ENCODE data around the gene ZFR. TPM values are rescaled to one million over a fixed set of nuclear protein-coding genes. Genes with fewer than 3 reads are reported as not detected.

The ZFR gene
- total and polyA plus RNA-seq, 9 donors = 54.0 to 85.9 (median 74.1) TPM

DNA sequence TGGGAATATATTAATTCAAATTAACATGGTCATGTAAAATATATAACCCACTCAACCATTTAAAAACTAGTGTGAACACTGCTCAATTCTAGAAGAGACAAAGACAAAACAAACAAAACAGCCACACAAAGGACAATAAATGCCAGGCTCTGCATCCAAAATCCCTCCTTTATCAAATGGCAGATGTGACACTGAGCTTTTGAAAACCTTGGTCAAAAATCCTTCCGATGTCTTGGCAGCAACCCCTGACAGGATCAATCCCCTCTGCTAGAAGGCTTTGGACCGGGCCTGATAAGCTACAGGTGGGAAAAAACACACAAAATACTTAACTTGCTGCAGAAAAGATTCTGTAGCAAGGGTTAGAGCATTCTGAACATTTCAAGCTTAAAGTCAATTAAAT, 61.5 kb downstream of the ZFR start:
- 79 to 83% (median 80%) methylated on average over 2 of the region's 2 CpGs for WGBS, 3 donors
- DNase-seq = no peak

DNA sequence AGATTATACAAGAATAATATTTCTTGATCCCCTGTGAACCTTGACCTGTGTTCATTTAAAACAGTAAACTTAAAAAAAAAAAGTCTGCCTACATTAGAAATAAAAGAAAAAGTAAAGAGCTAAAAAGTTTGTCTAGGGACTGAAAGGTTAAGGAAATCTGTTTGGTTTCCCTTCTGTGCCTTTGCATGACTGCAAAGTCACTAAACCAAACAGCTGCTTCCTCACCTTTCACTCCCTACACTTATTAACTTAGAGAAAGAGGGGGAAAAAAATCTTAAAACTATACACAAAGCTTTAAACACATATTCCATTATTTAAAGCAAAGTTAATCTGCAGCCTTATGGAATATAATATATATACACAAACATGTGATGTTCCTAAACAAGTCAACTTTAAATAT, 65.1 kb downstream of the ZFR start:
- TF ChIP-seq, protein P1, sequence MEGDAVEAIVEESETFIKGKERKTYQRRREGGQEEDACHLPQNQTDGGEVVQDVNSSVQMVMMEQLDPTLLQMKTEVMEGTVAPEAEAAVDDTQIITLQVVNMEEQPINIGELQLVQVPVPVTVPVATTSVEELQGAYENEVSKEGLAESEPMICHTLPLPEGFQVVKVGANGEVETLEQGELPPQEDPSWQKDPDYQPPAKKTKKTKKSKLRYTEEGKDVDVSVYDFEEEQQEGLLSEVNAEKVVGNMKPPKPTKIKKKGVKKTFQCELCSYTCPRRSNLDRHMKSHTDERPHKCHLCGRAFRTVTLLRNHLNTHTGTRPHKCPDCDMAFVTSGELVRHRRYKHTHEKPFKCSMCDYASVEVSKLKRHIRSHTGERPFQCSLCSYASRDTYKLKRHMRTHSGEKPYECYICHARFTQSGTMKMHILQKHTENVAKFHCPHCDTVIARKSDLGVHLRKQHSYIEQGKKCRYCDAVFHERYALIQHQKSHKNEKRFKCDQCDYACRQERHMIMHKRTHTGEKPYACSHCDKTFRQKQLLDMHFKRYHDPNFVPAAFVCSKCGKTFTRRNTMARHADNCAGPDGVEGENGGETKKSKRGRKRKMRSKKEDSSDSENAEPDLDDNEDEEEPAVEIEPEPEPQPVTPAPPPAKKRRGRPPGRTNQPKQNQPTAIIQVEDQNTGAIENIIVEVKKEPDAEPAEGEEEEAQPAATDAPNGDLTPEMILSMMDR (IDR thresholded peaks at IDR 0.05) = no peak
- TF ChIP-seq EP300 (IDR thresholded peaks at IDR 0.05) (no peak), POLR2A (IDR thresholded peaks at IDR 0.05) (no peak)
- Histone ChIP-seq H3K9me3 (no peaks in the 10 kb centered on the region), H3K27me3 (no peaks in the 10 kb centered on the region), H3K4me1 (ENCODE audit: insufficient read depth) (no peaks in the 10 kb centered on the region), H3K4me3 (no peak overlapping the region), H3K27ac (no peak overlapping the region), H3K36me3 (no peaks in the 10 kb centered on the region)
- DNase-seq = no peak
- intact Hi-C loops (cut with DNase I) = no loop called here

More for the DNA sequence above, 61.5 kb downstream of the ZFR start:
- H3K27me3 ChIP-seq = no peaks in the 10 kb centered on the region
- intact Hi-C loops (cut with DNase I) = no loop called here
- no peaks in the 10 kb centered on the region for H3K4me1 ChIP-seq (ENCODE audit: insufficient read depth)
- H3K36me3 ChIP-seq = no peaks in the 10 kb centered on the region
- H3K9me3 ChIP-seq = no peaks in the 10 kb centered on the region
- H3K4me3 ChIP-seq = no peak overlapping the region
- H3K27ac ChIP-seq = no peak overlapping the region
- TF ChIP-seq EP300 (IDR thresholded peaks at IDR 0.05) = no peak
- TF ChIP-seq, protein P1 (IDR thresholded peaks at IDR 0.05) = no peak
- no peak for TF ChIP-seq POLR2A (IDR thresholded peaks at IDR 0.05)

DNA sequence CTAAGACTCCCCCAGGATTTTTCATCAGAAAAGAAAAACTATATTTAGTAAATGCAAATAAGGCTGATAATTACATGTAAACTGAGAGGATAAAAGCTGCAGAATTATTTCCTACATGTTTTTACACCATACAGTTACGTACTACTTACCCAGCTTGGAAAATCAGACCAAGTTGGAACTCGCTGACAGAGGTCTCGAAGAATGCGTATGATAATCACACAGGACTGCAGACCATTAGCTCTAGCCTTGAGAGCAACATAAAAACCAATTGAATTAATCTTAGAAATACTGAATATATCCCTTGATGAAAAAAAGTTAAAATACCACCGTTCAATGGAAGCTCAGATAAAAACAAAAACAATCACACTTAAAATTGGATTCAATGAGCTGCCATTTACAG, 65.6 kb downstream of the ZFR start:
- Histone ChIP-seq H3K27ac (no peak overlapping the region), H3K36me3 (no peaks in the 10 kb centered on the region), H3K27me3 (no peaks in the 10 kb centered on the region), H3K4me1 (ENCODE audit: insufficient read depth) (no peaks in the 10 kb centered on the region), H3K9me3 (no peaks in the 10 kb centered on the region), H3K4me3 (no peak overlapping the region)
- TF ChIP-seq POLR2A (IDR thresholded peaks at IDR 0.05) (no peak), EP300 (IDR thresholded peaks at IDR 0.05) (no peak)
- TF ChIP-seq, protein P1 (IDR thresholded peaks at IDR 0.05) = no peak
- intact Hi-C loops (cut with DNase I) = no loop called here
- no peak for DNase-seq
- whole genome bisulfite sequencing, 3 donors = 58 to 65% (median 60%) methylated on average over 5 of the region's 5 CpGs

DNA sequence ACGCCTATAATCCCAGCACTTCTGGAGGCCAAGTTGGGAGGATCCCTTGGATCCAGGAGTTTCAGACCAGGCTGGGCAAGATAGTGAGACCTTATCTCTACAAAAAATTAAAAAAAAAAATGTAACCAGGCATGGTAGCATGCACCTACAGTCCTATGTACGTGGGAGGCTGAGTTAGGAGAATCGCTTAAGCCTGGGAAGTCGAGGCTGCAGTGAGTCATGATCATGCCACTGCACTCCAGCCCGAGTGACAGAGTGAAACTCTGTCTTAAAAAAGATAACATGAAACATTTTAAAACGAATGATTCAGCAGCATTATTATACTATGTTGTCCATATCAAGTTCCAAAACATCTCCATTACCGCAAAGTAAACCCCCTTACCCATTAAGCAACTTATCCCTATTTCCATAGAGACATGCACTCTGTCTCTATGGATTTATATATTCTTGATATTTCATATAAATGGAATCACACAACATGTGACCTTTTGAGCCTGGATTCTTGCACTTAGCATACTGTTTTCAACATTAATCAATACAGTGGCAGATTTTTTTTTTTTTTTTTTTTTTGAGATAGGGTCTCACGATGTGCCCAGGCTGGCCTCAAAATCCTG, 74.9 kb downstream of the ZFR start:
- intact Hi-C loops (cut with DNase I) = no loop called here
- no peak for TF ChIP-seq POLR2A (IDR thresholded peaks at IDR 0.05)
- TF ChIP-seq, protein P1 (IDR thresholded peaks at IDR 0.05) = no peak
- TF ChIP-seq EP300 (IDR thresholded peaks at IDR 0.05) = no peak
- no peak for DNase-seq
- Histone ChIP-seq H3K27me3 (no peaks in the 10 kb centered on the region), H3K9me3 (no peaks in the 10 kb centered on the region), H3K4me3 (no peak overlapping the region), H3K27ac (no peak overlapping the region), H3K4me1 (ENCODE audit: insufficient read depth) (no peaks in the 10 kb centered on the region), H3K36me3 (no peaks in the 10 kb centered on the region)
- 68 to 76% (median 68%) methylated on average over 8 of the region's 8 CpGs for WGBS, 3 donors

Data from ovary (tissue), 9 donors.